Body of pancreas (tissue), 4 donors: Measurements from ENCODE around the gene ADAMTS17.

Experiments used
- POLR2A ChIP-seq, 3 donors: fragments of 450-650 bp; IDR thresholded peaks; one replicate each; pipeline ENCODE4 v1.6.1; 2016; ENCODE audit warnings: antibody characterized with exemption in 3 of 3, mild to moderate bottlenecking in 2 of 3
- TF ChIP-seq, protein P1 (sequence below), 7 experiments: fragments of 450-650 bp in 4 of 7; fragments of 200-600 bp in 3 of 7; sonication (generic) in 3 of 7; IDR thresholded peaks; one replicate each; pipeline ENCODE4 v1.5.1; 2016 to 2019; ENCODE audit warnings: antibody characterized with exemption in 7 of 7

DNA sequence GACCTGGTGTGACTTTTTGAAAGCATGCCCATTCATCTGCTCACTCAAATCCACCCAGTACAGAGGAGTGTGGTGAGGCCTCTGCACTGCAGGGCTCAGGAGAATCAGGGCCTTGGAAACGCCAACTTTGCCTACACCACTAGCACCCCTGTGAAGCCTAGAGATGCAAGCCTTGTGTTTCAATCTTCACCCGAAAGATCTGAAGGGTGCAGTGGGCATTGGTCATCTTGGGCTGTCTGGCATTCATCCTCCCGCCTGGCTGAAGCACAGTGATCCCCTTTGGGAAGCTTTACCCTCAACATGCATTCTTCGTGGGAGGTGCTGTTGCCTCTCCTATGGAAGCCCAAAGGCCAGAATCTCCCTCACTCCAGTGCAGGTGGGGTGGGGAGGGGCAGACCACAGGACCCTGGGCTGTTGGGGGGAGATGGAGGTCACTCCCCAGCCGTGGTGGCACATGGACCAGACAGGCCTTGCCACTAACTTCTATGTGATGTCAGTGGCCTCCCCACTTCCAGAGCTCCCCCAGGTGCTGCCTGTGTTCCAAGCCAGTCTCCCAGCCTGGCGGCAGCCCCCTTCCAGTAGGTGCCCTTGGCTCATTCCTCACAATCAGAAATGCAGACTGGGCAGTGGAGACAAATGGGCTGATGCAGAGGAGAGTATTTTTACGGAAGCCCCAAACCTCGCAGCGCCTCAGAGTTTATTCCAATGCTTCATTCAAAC lies 92.5 kb downstream of the ADAMTS17 start:
- TF ChIP-seq, protein P1, sequence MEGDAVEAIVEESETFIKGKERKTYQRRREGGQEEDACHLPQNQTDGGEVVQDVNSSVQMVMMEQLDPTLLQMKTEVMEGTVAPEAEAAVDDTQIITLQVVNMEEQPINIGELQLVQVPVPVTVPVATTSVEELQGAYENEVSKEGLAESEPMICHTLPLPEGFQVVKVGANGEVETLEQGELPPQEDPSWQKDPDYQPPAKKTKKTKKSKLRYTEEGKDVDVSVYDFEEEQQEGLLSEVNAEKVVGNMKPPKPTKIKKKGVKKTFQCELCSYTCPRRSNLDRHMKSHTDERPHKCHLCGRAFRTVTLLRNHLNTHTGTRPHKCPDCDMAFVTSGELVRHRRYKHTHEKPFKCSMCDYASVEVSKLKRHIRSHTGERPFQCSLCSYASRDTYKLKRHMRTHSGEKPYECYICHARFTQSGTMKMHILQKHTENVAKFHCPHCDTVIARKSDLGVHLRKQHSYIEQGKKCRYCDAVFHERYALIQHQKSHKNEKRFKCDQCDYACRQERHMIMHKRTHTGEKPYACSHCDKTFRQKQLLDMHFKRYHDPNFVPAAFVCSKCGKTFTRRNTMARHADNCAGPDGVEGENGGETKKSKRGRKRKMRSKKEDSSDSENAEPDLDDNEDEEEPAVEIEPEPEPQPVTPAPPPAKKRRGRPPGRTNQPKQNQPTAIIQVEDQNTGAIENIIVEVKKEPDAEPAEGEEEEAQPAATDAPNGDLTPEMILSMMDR (IDR thresholded peaks at IDR 0.05) = no peak
- no peak for TF ChIP-seq POLR2A (IDR thresholded peaks at IDR 0.05)
